Hippocampal formation (tissue), 2 donors: Measurements from ENCODE around the gene MYO10.

Experiments
- DNase-seq, 2 donors: peaks; one replicate each; lab custom pipeline; 2025; lab: John Stamatoyannopoulos, UW

The MYO10 gene

DNA sequence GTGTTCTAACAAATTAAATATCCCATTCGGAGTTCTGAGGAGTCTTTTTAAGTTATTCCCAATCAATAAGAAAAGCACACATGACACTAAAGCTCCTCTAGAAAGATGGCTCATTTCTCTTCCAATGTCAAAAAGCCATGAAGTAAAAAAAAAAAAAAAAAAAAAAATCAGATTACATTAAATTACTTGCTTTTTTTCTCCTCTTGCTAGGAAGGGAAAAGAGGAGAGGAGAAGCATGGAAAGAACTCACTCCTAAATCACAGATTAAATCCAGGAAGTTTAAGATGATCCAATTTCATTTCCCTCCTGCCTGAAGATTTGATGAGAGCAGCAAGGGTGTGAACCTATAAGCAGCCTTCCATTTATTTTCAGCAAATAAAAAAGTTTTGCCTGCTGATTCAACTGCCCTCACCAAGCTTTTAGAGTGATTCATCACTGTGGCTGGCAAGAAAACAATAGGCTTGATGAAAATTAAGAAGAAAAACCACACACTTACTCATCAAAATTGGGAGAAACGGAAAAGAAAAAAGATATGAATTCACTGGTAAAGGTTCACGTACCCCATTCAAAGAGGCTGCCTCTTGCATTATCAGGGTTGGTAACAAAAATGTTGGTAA is 19.7 kb downstream of the MYO10 start:
- no peak for DNase-seq

DNA sequence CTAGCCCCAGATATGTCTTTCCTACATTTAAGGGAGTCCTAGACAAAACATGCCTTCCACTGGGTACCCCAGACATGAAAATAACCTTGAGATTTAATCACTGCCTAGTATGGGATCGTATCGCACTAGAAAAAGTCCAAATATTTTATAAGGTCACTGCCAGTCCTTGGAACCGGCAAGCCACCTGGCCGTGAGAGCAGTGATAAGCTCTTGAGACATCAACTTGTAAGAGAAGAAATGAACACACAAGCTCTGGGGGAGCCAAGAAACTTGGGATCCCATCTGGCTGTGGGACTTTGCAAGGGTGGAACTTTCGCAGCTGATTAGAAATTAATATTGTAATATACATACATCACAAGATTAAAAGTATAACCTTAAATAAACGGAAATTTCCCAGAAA is 21.5 kb downstream of the MYO10 start:
- DNase-seq = no peak

DNA sequence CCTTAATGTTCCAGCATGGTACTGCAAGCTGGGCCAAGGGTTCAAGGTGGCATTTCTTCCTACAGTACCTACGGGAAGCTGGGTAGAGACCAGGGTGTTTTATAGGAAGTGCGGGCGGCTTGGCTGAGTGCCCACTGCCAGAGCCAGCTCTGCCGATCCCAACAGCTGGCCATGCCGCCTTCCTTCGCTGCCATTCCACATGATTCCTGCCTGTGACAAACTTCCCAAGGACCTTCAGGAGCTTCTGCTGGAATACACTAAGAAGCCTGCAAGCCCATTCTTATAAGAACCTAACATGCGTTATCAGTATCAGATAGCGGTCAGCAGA is 22.0 kb downstream of the MYO10 start:
- DNase-seq = no peak

DNA sequence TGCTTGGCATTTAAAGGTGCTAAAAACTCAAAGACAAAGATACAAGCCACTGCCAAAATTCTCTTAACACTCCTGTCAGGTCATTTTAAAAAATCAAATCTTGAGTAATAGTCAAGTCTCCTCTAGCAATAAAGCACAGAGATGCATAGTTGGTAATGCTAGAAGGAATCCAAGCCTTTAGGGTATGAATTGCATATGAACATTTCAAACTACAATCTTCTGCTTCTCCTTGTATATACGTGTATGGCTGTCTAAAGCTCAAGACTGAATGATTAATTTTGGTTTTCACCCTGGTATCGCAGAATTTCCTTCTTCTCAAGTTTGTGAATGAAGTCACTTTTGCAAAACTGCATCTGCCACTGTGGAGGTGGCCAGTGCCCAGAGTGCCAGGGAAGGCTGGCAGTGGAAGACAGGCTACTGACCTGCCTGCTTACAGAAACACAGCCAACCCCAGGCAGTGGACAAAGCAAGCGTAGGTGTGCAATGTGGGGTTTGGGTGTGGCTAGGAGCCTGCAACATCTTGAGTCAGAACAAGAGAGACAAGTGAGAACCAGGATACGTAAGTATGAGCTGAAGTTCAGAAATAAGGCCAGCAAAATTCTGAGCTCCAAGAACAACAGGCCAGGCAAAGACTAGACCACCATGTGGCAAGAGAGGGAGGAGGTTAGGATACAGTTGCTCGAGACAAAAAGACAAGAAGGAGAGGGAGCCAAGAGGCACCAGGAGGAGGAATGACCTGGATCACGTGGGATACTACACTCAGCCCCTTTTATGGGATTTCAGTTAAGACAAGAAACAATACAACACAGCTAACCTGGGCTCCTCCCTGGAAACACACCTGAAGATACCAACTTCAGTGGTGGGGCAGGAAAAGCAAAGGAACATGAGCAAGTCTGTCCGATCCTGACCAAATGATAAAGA is 22.6 kb downstream of the MYO10 start:
- no peak for DNase-seq

DNA sequence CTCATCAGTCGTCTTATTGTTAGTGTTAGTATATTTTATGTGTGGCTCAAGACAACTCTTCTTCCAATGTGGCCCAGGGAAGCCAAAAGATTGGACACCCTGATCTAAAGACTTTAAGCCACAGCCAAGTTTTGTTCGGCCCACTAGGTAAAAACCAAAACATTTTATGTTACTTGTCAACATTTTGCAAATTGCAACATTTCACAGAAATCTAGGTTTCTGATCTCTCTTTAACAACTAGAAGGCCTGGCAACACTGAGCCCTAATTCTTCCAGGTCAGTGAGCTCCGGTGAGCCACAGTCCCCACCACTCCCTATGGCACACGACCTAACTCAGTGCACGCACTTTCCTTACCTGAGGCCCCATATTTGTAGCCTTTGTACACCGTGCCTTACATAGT is 24.0 kb downstream of the MYO10 start:
- DNase-seq = no peak

DNA sequence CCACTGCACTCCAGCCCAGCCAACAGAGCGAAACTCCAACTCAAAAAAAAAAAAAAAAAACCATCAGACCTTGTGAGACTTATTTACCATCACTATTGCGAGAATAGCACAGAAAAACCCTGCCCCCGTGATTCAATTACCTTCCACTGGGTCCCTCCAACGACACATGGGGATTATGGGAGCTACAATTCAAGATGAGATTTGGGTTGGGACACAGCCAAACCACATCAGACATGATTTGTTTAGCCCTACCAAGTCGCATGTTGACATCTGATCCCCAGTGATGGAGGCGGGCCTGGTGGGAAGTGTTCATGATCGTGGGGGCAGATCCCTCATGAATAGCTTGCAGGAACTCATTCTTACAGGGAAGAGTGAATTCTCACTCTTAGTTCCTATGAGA is 26.6 kb downstream of the MYO10 start:
- no peak for DNase-seq

DNA sequence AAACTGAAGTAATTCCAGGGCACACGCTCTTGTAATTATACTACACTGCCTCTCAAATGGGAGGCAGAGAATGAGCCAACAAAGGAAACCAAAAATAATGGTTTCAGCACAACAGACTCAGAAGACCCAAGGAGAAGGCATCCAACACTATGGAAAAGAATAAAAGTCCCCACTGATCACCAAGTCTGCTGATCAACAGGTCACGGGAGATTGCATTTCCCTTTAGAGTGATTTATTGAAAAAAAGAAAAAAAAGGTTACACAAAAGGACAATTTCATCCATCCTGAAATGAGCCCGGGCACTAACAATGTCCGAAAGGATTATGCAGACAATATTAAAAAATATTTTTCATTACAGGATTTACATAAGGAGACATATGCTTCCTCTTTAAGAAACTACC is 28.8 kb downstream of the MYO10 start:
- no peak for DNase-seq

DNA sequence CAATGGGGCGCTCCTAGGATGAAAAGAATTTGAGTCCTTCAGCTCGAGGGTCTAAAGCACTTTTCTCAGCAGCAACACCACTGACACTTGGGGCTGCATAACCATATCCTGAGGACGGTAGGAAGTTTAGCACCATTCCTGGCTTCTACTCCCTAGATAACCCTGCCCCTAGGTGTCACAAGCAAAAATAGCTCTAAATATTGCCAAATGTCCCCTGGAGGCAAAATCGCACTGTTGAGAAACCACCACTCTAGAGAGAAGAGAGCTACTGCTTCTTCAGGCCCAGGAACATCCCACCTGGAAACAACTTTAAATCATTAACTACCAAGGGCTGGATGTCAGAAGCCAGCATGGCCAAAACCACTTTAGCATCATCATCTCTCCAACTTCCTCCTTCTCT is 29.8 kb downstream of the MYO10 start:
- DNase-seq = no peak

DNA sequence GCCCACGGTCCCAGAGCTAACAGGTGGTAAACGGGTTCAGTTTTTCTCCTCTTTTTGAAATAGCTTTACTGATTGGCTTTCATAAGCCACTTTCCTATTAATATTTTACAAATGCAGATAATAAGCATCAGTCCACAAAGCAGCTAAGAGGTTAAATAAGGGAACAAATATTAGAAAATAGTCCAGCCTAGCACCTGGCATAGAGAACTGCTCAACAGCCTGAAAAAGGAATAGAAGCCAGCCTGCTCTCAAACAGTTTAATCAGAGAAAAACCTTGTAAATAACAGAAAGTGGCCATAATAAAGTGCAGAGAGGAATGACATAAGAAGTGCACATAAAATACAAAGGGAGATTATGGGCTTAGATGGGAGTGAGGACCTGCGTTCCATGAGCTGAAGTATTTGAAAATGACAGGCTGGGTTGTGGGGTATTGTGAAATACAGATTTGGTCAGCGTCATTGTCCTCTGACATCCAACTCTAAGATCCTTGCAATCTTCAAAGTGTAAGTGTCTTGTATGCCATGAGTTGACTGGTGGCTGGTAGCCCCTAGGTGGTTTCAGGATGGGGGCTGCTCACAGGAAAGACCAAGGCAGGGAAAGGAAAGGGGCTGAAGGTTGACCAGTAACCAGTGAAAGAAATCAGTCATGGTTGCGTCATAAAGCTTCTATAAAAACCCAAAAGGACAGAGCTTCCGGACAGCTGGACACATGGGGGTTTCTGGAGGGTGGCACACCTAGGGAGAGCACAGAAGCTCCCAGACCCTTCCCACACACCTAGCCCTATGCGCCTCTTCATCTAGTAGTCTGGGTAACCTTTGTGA is 32.4 kb downstream of the MYO10 start:
- no peak for DNase-seq

DNA sequence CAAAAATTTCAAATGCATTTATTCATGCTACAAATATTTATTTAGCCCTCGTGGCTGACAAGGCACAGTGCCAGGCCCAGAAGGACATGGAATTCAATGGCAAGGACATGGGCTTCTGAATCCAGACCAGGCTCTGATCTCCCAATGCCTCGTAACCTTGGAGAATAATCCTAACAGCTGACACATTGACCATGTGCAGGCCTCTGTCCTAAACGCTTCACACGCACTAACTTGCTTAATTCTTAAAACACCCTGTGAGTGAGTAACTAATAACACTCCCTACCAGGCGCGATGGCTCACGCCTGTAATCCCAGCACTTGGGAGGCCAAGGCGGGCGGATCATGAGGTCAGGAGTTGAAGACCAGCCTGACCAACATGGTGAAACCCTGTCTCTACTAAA is 33.2 kb downstream of the MYO10 start:
- no peak for DNase-seq

DNA sequence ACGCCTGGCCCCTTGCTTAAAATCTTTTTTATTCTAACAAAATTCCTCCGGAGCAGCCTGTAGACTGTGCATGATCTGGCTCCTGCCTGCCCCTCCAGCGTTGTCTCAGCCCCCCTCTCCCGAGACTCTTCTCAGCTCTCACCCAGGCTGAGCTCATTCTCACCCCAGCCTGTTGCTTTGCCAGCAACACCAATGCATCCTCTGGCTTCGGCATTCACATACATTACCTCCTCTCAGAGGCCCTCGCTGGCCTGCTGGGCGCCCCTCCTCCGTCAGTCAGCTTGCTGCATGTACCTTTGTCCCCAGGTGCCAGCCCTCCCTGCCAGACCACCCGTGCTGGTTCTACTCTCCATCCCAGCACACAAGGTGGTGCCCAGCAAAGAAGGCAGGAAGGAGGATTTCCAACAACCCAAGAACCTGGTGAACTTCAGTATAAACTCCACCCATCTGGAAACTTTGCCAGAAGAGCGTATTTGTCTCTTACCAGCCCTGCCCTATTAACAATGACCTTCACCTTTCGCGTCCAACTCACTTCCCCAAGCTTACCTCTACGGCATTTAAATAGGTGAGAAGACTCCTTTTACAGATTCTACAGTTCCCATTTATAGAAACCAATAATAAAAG is 35.0 kb downstream of the MYO10 start:
- DNase-seq = no peak

DNA sequence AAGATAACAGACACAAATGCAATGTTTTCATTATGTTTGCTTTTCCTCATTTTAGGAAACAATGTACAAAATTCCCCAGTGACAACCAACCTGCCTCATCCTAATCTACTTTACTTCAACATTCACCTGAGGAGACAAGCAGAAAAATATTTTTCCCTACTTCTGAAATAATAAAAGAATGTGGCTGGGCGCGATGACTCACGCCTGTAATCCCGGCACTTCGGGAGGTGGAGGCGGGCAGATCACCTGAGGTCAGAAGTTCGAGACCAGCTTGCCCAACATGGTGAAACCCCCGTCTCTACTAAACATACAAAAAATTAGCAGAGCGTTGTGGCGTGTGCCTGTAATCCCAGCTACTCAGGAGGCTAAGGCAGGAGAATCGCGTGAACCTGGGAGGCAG is 36.9 kb downstream of the MYO10 start:
- no peak for DNase-seq

DNA sequence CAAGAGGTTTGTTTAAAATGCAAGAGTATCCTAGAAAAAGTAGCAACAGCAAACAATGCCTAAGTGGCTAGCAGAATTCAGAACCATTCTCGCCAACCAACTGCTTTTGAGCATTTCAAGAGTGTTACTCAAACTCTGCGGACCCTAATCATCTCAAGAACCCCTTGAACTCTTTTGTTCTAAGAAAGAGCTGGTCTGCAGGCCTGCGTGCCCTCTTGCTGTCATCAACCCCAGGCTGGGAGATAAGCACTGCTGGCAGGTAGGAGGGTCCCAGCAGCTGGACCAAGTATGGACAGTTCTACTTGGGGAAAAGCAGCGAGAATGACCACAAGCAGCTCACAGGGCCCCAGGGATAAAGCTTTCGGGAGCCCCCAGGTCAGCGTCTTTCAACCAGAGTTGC is 38.3 kb downstream of the MYO10 start:
- no peak for DNase-seq

DNA sequence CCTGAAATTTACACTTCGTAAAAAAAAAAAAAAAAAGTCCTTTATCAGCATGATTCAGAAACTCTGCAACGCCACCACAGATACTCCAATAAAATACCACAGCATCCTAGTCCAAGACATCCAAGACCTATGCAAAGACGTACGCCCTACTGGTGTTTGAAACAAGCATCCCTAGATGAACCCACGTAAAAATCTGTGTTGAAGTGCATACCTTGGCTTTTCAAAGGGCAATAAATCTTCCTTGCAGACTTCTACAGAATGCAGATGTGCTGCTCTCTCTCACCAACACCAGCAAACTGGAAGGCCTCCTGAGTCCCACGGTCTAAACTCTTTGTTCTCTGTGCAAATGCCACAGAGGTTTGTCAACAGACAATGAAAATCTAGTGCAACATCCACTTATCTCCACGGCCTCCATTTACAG is 38.8 kb downstream of the MYO10 start:
- DNase-seq = no peak

DNA sequence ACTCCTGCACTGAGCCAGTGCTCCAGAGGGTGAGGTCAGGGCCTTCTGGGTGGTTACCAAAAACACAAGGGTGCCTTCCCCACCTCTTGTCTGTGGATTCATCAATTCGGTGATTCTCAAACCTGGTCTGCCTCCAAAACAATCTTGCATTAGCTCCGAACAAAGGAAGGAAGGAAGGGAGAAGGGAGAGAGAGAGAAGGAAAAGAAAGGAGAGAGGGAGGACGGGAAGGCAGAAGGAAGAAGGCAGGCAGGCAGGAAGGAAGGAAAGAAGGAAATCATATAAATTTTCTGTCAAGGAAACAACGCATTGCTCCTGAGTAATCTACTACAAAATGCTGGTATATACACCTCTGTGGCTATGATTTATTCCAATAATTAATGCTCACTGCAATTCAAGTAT is 39.3 kb downstream of the MYO10 start:
- DNase-seq = no peak

DNA sequence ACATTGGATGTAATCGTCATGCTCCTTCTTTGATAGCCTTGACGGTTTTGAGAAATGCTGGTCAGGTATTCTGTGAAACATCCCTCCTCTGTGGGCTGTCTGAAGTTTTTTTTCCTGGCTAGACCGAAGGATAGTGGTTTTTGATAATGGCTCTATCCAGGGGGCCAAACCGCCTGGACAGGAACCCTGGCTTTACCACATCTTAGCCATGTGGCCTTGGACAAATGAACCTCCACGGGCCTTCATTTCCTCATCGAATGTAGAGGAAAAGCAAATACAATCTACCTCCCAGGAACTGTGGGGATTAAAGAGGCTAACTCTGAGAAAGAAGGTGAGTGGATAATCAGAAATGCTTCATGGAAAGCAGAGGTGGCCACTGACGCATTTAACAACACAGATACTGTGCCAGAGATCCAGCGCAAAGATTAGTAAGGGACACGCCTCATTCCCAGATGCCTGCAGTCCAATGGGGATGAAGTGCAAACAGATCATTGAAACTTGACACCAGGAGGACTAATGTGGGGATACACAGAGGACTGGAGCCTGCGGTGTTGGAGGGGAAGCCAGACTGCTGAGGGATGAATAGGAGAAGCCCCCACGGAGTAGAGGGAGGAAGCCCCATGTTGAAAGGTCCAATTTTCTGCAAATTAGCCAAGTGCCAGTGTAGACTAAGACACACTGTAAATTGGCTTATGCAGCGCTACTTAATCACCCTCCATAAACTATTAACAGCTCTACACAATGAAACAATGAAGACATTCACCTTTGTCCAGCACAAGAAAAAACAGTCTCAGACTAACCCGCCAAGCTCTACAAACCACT is 41.6 kb downstream of the MYO10 start:
- no peak for DNase-seq

DNA sequence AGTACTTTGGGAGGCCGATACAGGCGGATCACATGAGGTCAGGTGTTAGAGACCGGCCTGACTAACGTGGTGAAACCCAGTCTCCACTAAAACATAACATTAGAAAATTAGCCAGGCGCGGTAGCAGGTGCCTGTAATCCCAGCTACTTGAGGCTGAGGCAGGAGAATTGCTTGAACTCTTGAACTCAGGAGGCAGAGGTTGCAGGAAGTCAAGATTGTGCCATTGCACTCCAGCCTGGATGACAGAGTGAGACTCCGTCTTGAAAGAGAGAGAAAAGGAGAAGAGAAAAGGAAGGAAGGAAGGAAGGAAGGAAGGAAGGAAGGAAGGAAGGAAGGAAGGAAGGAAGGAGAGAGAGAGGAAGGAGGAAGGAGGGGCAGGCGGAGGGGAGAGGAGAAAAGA is 45.1 kb downstream of the MYO10 start:
- no peak for DNase-seq

DNA sequence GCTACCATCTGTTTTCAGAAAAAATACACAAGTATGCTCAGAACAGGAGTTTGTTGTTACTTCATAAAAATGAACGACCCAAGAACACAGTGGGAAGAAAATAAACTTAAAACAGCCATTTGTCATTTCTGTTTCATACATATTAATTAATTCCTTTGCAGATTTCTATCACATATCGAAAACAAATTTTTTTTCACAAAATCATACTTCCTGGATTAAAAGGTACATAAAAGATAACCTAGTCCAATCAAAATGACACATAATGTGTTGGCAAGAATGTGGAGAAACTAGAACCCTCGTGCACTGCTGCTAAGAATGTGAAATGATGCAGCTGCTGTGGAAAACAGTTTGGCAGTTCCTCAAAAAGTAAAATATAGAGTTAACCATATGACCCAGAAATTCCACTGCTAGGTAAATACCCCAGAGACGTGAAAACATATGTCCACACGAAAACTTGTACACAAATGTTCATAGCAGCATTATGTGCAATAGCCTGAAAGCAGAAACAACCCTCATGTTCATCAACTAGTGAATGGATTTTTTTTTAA is 46.0 kb downstream of the MYO10 start:
- no peak for DNase-seq

DNA sequence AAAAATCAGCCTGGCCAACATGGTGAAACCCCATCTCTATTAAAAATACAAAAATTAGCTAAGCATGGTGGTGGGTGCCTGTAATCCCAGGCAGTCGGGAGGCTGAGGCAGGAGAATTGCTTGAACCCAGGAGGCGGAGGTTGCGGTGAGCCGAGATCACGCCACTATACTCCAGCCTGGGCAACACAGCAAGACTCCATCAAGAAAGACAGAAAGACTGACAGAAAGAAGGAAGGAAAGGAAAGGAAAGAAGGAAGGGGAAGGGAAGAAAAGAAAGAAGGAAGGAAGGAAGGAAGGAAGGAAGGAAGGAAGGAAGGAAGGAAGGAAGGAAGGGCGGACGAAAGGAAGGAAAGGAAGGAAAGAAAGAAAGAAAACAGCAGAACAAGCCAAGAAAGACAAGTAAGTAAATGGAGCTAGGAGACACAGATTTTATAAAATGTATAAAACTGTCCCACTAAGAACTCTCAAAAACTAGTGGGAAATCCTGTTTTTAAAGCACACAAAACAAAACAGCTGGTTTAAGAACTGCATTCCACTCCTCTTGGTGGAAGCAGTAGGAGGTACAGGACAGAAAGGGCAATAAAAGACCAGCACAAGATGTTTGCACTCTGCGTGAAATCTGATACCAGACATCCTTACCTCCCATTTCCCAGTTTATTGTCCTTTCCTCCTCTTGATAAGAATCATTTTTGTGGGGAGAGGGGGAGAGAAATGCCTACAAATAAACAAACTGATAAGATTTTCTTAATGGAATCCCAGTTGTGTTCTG is 46.7 kb downstream of the MYO10 start:
- no peak for DNase-seq

DNA sequence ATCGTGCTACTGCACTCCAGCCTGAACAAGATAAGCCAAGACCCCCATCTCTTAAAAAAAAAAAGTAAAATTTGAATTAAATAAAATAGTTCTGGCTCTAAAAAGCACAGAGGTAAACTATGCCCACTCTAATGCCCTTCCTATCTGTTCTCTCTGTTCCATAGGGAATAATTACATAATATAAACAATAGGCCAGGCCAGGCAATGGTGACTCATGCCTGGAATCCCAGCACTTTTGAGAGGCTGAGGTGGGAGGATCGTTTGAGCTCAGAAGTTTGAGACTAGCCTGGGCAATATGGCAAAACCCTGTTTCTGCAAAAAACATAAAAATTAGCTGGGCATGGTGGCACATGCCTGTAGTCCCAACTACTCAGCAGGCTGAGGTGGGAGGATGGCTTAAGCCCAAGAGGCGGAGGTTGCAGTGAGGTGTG is 47.4 kb downstream of the MYO10 start:
- DNase-seq = no peak
